Neuronal stem cell (in vitro differentiated cells): ENCODE results near the gene CYTH1.

Experiments
- DNase-seq: peaks from one replicate; pipeline ENCODE4 v3.0.0-alpha.2; 2013; ENCODE audit warnings: low spot score
- H2AFZ ChIP-seq: one replicate; pipeline ENCODE4 v1.6.1; 2013; ENCODE audit warnings: mild to moderate bottlenecking, low read length, inconsistent platforms
- H2AK5ac ChIP-seq: 2 replicates; pipeline ENCODE4 v1.6.1; 2013; ENCODE audit warnings: low read depth, mild to moderate bottlenecking, inconsistent platforms, low read length, moderate library complexity, mixed read lengths
- H2BK120ac ChIP-seq: 2 replicates; pipeline ENCODE4 v1.6.1; 2013; ENCODE audit warnings: low read depth, mild to moderate bottlenecking, inconsistent platforms, low read length, moderate library complexity, mixed read lengths
- H2BK12ac ChIP-seq: one replicate; pipeline ENCODE4 v1.6.1; 2013; ENCODE audit warnings: low read length, inconsistent platforms
- H2BK15ac ChIP-seq: 2 replicates; pipeline ENCODE4 v1.6.1; 2013; ENCODE audit warnings: mild to moderate bottlenecking, low read length, inconsistent platforms, mixed read lengths
- H2BK5ac ChIP-seq: one replicate; pipeline ENCODE4 v1.6.1; 2013; ENCODE audit warnings: inconsistent platforms, mild to moderate bottlenecking, low read length, moderate library complexity
- H3K14ac ChIP-seq: one replicate; pipeline ENCODE4 v1.6.1; 2013; ENCODE audit warnings: low read length, inconsistent platforms
- H3K18ac ChIP-seq: 2 replicates; pipeline ENCODE4 v1.6.1; 2013; ENCODE audit warnings: low read length, inconsistent platforms
- H3K23ac ChIP-seq: 2 replicates; pipeline ENCODE4 v1.6.1; 2013; ENCODE audit warnings: low read depth, mild to moderate bottlenecking, mixed read lengths, low read length, inconsistent platforms; ENCODE audit not compliant: poor library complexity
- H3K27ac ChIP-seq: replicated peaks from 3 replicates; pipeline ENCODE4 v1.5.1; 2013; ENCODE audit warnings: low read length, inconsistent platforms
- H3K27me3 ChIP-seq, 3 experiments: 2 replicates each; pipeline ENCODE4 v1.6.1; 2013; ENCODE audit warnings: low read length in 3 of 3, mild to moderate bottlenecking in 2 of 3, inconsistent platforms in 1 of 3, low read depth in 1 of 3, mixed read lengths in 1 of 3, moderate library complexity in 1 of 3; ENCODE audit not compliant: control insufficient read depth in 3 of 3, insufficient read depth in 3 of 3
- H3K36me3 ChIP-seq, 2 donors: replicated peaks in 1 of 2; 2 replicates each; pipeline ENCODE4 v1.6.1; 2013; ENCODE audit warnings: low read length in 2 of 2; ENCODE audit not compliant: control insufficient read depth in 2 of 2, insufficient read depth in 2 of 2
- H3K4ac ChIP-seq: 2 replicates; pipeline ENCODE4 v1.6.1; 2013; ENCODE audit warnings: inconsistent platforms, mild to moderate bottlenecking, low read length, moderate library complexity
- H3K4me1 ChIP-seq, 2 donors: 1 replicate in 1 of 2; 2 replicates in 1 of 2; pipeline ENCODE4 v1.6.1; 2013; ENCODE audit warnings: low read length in 2 of 2, low read depth in 1 of 2; ENCODE audit not compliant: control insufficient read depth in 2 of 2, insufficient read depth in 1 of 2
- H3K4me2 ChIP-seq: one replicate; pipeline ENCODE4 v1.6.1; 2013; ENCODE audit warnings: mild to moderate bottlenecking, low read length, inconsistent platforms; ENCODE audit not compliant: insufficient read depth, poor library complexity, severe bottlenecking
- H3K4me3 ChIP-seq, 2 donors: 2 replicates each; pipeline ENCODE4 v1.5.1; 2013; ENCODE audit warnings: low read length in 2 of 2, mild to moderate bottlenecking in 2 of 2, inconsistent platforms in 1 of 2, moderate library complexity in 1 of 2
- H3K79me1 ChIP-seq: one replicate; pipeline ENCODE4 v1.6.1; 2013; ENCODE audit warnings: low read depth, mild to moderate bottlenecking, inconsistent platforms, low read length, moderate library complexity
- H3K9ac ChIP-seq: one replicate; pipeline ENCODE4 v1.6.1; 2013; ENCODE audit warnings: mild to moderate bottlenecking, low read depth, low read length, inconsistent platforms; ENCODE audit not compliant: poor library complexity
- H3K9me3 ChIP-seq, 2 donors: replicated peaks in 1 of 2; 2 replicates each; pipeline versions ENCODE3 to v1.6.1; 2013; ENCODE audit warnings: low read length in 2 of 2, mild to moderate bottlenecking in 2 of 2, inconsistent platforms in 1 of 2, low read depth in 1 of 2, mixed read lengths in 1 of 2, moderate library complexity in 1 of 2; ENCODE audit not compliant: control insufficient read depth in 2 of 2, insufficient read depth in 1 of 2
- H4K8ac ChIP-seq: one replicate; pipeline ENCODE4 v1.6.1; 2013; ENCODE audit warnings: low read depth, mild to moderate bottlenecking, inconsistent platforms, low read length, moderate library complexity
- H4K91ac ChIP-seq: one replicate; pipeline ENCODE4 v1.6.1; 2013; ENCODE audit warnings: low read length, low read depth, mild to moderate bottlenecking, inconsistent platforms; ENCODE audit not compliant: poor library complexity
- WGBS, 2 donors: extraction: QIAGEN DNeasy Blood & Tissue Kit; methylation state at CpG; one replicate each; pipeline ENCODE4 v1.1.7; 2013; ENCODE audit warnings: missing lambda C conversion rate in 2 of 2, mixed read lengths in 1 of 2; ENCODE audit not compliant: insufficient read length in 2 of 2, insufficient replicate concordance in 1 of 2; ENCODE audit errors: extremely low coverage in 2 of 2; 5-methylcytosine and 5-hydroxymethylcytosine counted together

Gene CYTH1

DNA sequence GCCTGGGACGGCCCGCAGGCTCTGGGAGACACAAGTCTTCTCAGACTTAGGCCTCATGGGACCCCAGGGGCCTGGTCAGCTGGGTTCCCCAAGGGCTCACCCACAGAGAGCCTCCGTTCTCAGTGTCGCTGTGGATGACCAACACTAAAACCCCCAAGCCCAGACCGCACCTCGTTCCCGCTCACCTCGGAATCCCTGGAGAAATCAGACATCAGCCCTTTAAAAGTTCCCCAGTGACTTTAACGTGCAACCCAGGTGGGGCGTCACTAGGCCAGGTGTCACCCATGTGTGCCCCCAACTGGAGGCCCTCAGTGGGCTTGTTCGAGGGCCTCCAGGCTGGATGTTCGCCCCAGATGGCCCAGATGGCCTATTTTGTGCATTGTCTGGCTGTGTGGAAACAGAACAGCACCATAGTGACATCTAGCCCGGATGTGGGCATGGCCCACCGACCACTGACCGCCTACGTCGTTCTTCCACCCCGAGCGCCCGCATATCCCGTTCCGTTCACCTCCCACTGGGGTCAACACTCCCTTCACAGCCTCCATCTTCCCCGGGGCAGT is 152.6 kb downstream of the CYTH1 start:
- Histone ChIP-seq H3K4me1 (no peaks in the 10 kb centered on the region), H3K14ac (no peak overlapping the region), H3K18ac (peak overlapping the region; percentile 48), H3K4me2 (no peak overlapping the region), H4K8ac (no peak overlapping the region), H3K23ac (peak overlapping the region; percentile 8), H2AFZ (no peak overlapping the region), H2AK5ac (peak overlapping the region; percentile 63), H2BK5ac (peak overlapping the region; percentile 24), H4K91ac (no peak overlapping the region), H3K27me3 (peaks cover 0 to 1% (median 0%) of the 10 kb centered on the region in 3 experiments), H3K9me3 (no peaks in the 10 kb centered on the region), H3K4me3 (no peak overlapping the region), H3K4ac (no peak overlapping the region), H2BK12ac (no peak overlapping the region), H3K9ac (no peak overlapping the region), H3K36me3 (no peaks in the 10 kb centered on the region), H3K79me1 (no peaks in the 10 kb centered on the region), H2BK120ac (no peak overlapping the region), H2BK15ac (no peak overlapping the region), H3K27ac (no peak overlapping the region)
- DNase-seq = no peak
- WGBS, 2 donors = no CpG with 5 or more reads among the region's 23 CpGs

DNA sequence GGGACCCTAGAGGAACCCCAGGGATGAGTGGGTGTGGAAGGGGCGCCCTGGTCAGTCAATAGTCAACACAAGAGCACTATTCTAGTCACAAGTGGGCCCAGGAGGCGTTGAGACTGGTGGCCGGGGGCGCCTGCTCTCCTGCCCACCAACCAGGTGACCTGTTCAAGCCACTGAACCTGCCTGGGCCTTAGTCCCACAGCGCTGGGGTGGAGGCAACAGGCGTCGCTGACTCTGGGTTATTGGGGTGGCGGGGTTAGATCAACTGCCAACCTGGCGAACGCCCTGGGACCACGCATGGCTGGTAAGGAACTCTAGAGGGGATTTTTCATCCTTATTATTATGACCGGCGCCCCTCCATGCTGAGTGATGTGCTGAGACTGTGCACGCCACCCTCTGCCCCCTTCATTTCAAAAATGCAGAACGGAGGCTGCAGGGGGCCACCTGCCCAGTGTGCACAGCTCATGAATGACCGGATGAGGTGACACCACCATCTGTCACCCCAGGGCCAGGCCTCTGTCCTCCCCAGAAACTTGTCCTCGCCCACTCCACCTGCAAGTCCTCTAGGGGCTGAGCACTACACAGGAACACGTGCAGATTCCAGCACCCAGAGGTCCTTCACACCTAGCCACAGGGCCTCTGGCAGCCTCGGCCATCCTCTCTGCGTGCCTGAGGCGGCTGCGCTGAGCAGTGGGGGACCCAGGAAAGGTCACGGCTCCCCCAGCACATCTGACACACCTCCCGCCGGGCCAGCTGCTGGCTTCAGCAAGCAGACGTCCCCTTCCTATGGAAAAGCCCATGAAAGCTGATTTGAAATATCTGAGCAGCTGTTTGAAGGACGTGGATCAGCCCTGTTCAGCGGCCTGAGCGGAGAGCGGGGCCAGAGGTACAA is 153.3 kb downstream of the CYTH1 start:
- no peaks in the 10 kb centered on the region for H3K36me3 ChIP-seq
- H4K91ac ChIP-seq = no peak overlapping the region
- no peak overlapping the region for H2BK15ac ChIP-seq
- no peak overlapping the region for H2AFZ ChIP-seq
- no peaks in the 10 kb centered on the region for H3K9me3 ChIP-seq
- no peak overlapping the region for H3K4me3 ChIP-seq
- peak overlapping the region; percentile 11 for H2BK12ac ChIP-seq
- H2BK5ac ChIP-seq = peak overlapping the region; percentile 24
- no peak overlapping the region for H3K9ac ChIP-seq
- no peak overlapping the region for H3K27ac ChIP-seq
- H3K79me1 ChIP-seq = no peaks in the 10 kb centered on the region
- peak overlapping the region; percentile 17 for H4K8ac ChIP-seq
- H3K18ac ChIP-seq = peak overlapping the region; percentile 11
- no peak overlapping the region for H3K4me2 ChIP-seq
- H3K23ac ChIP-seq = peak overlapping the region; percentile 73
- no peak overlapping the region for H3K4ac ChIP-seq
- DNase-seq = no peak
- WGBS, 2 donors = no CpG with 5 or more reads among the region's 30 CpGs
- no peaks in the 10 kb centered on the region for H3K4me1 ChIP-seq
- H3K14ac ChIP-seq = peak overlapping the region; percentile 38
- H3K27me3 ChIP-seq = peaks cover 0 to 2% (median 1%) of the 10 kb centered on the region in 3 experiments
- no peak overlapping the region for H2BK120ac ChIP-seq
- H2AK5ac ChIP-seq = peak overlapping the region; percentile 28

DNA sequence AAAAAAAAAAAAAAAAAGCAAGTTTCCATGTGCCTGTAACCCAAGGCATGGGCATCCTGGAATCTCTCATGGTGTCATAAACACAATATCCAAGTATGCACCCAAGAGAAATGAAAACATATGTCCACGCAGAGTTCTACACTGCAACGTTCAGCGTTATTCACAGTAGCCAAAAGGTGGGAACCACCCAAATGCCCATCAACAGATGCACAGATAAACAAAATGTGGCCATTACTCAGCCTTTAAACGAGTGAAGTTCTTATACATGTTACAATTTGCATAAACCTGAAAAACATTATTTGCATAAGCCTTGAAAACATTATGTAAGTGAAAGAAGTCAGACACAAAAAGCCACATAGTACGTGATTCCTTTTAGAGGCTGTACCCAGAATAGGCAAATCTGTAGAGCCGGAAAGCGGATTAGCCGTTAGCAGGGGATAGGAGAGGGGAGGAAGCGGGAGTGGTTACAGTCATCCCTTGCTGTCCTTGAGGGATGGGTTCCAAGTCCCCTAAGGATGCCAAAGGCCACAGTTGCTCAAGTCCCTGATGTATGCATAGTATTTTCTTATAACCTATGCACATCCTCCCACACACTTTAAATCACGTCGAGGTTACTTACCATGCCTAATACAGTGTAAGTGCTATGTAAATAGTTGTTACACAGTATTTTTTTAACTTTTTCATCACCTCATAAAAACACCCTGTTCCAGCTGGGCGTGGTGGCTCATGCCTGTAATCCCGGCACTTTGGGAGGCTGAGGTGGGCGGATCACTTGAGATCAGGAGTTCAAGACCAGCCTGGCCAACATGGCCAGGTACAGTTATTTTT is 157.5 kb downstream of the CYTH1 start:
- no CpG with 5 or more reads among the region's 14 CpGs for WGBS, 2 donors

More for the DNA sequence above, 157.5 kb downstream of the CYTH1 start:
- H3K18ac ChIP-seq = no peak overlapping the region
- no peak overlapping the region for H2AFZ ChIP-seq
- H4K91ac ChIP-seq = no peak overlapping the region
- H3K14ac ChIP-seq = no peak overlapping the region
- H3K4me1 ChIP-seq = no peaks in the 10 kb centered on the region
- H3K36me3 ChIP-seq = no peaks in the 10 kb centered on the region
- H3K79me1 ChIP-seq = no peaks in the 10 kb centered on the region
- no peaks in the 10 kb centered on the region for H3K9me3 ChIP-seq
- H2BK15ac ChIP-seq = no peak overlapping the region
- no peak for DNase-seq
- H3K27ac ChIP-seq = no peak overlapping the region
- H2BK5ac ChIP-seq = no peak overlapping the region
- H4K8ac ChIP-seq = no peak overlapping the region
- no peak overlapping the region for H2BK12ac ChIP-seq
- H3K4ac ChIP-seq = no peak overlapping the region
- no peak overlapping the region for H2BK120ac ChIP-seq
- H3K4me3 ChIP-seq = no peak overlapping the region
- peaks cover 0 to 15% (median 0%) of the 10 kb centered on the region in 3 experiments for H3K27me3 ChIP-seq
- no peak overlapping the region for H2AK5ac ChIP-seq
- no peak overlapping the region for H3K9ac ChIP-seq
- H3K4me2 ChIP-seq = no peak overlapping the region
- H3K23ac ChIP-seq = no peak overlapping the region
